AG04450 (cell line): Measurements from ENCODE around the gene GIN1. TPM values are rescaled to one million over a fixed set of nuclear protein-coding genes. Genes with fewer than 3 reads are reported as not detected.

Experiments used
- CTCF ChIA-PET: fragments of 300-600, 350-600 bp; formaldehyde crosslinking; extraction: SDS; loops from one replicate; lab custom pipeline; 2022; ENCODE audit warnings: antibody characterized with exemption, inconsistent platforms; lab: Charles Lee
- POLR2A ChIA-PET: fragments of 350-600 bp; formaldehyde crosslinking; extraction: SDS; loops from one replicate; lab custom pipeline; 2021; ENCODE audit warnings: antibody characterized with exemption, inconsistent platforms; lab: Yijun Ruan, JAX
- DNase-seq: peaks from one replicate; pipeline ENCODE4 v3.0.0-alpha.2; 2011; ENCODE audit warnings: low read depth, low spot score
- H3K27ac ChIP-seq: one replicate; pipeline ENCODE4 v1.5.1; 2012; ENCODE audit warnings: low read depth, low read length, control low read depth
- H3K27me3 ChIP-seq: one replicate; pipeline ENCODE4 v1.6.0; 2012; ENCODE audit warnings: low read length; ENCODE audit not compliant: control insufficient read depth, insufficient read depth
- H3K4me3 ChIP-seq: 2 replicates; pipeline ENCODE4 v1.5.1; 2011; ENCODE audit warnings: mild to moderate bottlenecking, low read depth, low read length, control low read depth
- H3K9me3 ChIP-seq: 2 replicates; pipeline ENCODE4 v1.5.1; 2012; ENCODE audit warnings: low read length; ENCODE audit not compliant: control insufficient read depth, insufficient read depth
- CTCF ChIP-seq: IDR thresholded peaks from 2 replicates; pipeline ENCODE4 v1.5.1; 2011; ENCODE audit warnings: low read depth, low read length, control low read depth, inconsistent platforms
- polyA plus RNA-seq: library from polyadenylated mRNA; depleted of rRNA; stranded (reverse); fragments of >200 nt; gene quantifications from 2 replicates; pipeline ENCODE4 v1.2.3, GENCODE V29; 2011

Gene GIN1
- polyA plus RNA-seq, 1 experiment: 7.7 TPM

- Histone ChIP-seq H3K4me3 (no peak overlapping the region), H3K9me3 (no peaks in the 10 kb centered on the region), H3K27ac (no peak overlapping the region), H3K27me3 (no peaks in the 10 kb centered on the region)
- TF ChIP-seq CTCF: no peak
- POLR2A ChIA-PET: no interaction called here
- CTCF ChIA-PET: interaction anchor here (0.8 to 1.1 kb wide), 2 partner anchors 14 to 597 kb away, joined by 3 read pairs; no protein-coding TSS in a partner anchor
- DNase-seq: no peak
Observed at GRCh38 chr5:103133231-103133630, 13.3 kb upstream of the GIN1 start.

- CTCF ChIA-PET: interaction anchor here (0.8 to 1.1 kb wide), 2 partner anchors 14 to 597 kb away, joined by 3 read pairs; no protein-coding TSS in a partner anchor
- Histone ChIP-seq H3K27me3 (no peaks in the 10 kb centered on the region), H3K9me3 (no peaks in the 10 kb centered on the region), H3K27ac (no peak overlapping the region), H3K4me3 (no peak overlapping the region)
- DNase-seq: no peak
- no peak for TF ChIP-seq CTCF
- POLR2A ChIA-PET: no interaction called here
Observed at GRCh38 chr5:103132684-103133083, 12.7 kb upstream of the GIN1 start.

GRCh38 chr5:103128202-103128601 lies 8.3 kb upstream of the GIN1 start:
- Histone ChIP-seq H3K27me3 (no peaks in the 10 kb centered on the region), H3K9me3 (no peaks in the 10 kb centered on the region), H3K27ac (no peak overlapping the region), H3K4me3 (no peak overlapping the region)
- ChIA-PET CTCF (interaction anchor here (1.1 to 4.4 kb wide), 3 partner anchors 11 to 546 kb away, joined by 3 to 42 read pairs (median 3); no protein-coding TSS in a partner anchor), POLR2A (no interaction called here)
- no peak for TF ChIP-seq CTCF
- DNase-seq: no peak

- no peak for DNase-seq
- no peaks in the 10 kb centered on the region for H3K27me3 ChIP-seq
- CTCF ChIA-PET: interaction anchor here (4.4 kb wide), 1 partner anchor 12 kb away, joined by 42 read pairs; no protein-coding TSS in a partner anchor
- POLR2A ChIA-PET: no interaction called here
- TF ChIP-seq CTCF: no peak
- H3K4me3 ChIP-seq: no peak overlapping the region
- H3K27ac ChIP-seq: no peak overlapping the region
- H3K9me3 ChIP-seq: no peaks in the 10 kb centered on the region
Observed at GRCh38 chr5:103127292-103127817, 7.4 kb upstream of the GIN1 start.

DNA sequence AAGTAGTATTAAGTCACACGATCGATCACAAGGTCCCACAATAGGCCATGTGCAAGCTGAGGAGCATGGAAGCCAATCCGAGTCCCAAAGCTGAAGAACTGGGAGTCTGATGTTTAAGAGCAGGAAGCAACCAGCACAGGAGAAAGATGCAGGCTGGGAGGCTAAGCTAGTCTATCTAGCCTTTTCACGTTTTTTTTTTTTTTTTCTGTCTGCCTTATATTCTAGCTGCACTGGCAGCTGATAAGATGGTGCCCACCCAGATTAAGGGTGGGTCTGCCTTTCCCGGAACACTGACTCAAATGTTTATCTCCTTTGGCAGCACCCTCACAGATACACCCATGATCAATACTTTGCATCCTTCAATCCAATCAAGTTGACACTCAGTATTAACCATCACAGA lies 6.6 kb upstream of the GIN1 start:
- no peak for DNase-seq
- ChIA-PET CTCF (interaction anchor here (0.8 to 4.4 kb wide), 2 partner anchors 13 to 200 kb away, joined by 3 to 42 read pairs; no protein-coding TSS in a partner anchor), POLR2A (no interaction called here)
- H3K27ac ChIP-seq: no peak overlapping the region
- no peaks in the 10 kb centered on the region for H3K9me3 ChIP-seq
- TF ChIP-seq CTCF: no peak
- no peaks in the 10 kb centered on the region for H3K27me3 ChIP-seq
- H3K4me3 ChIP-seq: no peak overlapping the region
